ENCODE measurements around the gene CAMTA1.

DNA sequence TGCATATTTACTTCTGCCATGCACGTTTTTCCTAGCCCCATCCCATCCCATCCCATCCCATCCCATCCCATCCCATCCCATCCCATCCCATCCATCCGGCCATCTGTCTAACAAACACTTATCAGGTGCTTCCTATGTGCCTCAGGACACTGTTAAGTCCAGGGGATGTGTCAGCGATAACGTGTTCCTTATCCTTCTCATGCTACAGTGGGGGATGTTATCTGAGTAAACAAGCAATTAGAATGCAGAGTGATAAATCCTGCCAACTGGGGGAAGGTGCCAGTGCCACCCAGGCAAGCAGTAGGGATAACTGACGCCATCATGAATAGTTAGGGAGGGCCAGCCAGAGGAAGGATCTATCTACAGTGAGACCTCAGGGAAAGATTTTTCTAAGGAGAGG lies 304.2 kb downstream of the CAMTA1 start:
- TF ChIP-seq, protein P1, sequence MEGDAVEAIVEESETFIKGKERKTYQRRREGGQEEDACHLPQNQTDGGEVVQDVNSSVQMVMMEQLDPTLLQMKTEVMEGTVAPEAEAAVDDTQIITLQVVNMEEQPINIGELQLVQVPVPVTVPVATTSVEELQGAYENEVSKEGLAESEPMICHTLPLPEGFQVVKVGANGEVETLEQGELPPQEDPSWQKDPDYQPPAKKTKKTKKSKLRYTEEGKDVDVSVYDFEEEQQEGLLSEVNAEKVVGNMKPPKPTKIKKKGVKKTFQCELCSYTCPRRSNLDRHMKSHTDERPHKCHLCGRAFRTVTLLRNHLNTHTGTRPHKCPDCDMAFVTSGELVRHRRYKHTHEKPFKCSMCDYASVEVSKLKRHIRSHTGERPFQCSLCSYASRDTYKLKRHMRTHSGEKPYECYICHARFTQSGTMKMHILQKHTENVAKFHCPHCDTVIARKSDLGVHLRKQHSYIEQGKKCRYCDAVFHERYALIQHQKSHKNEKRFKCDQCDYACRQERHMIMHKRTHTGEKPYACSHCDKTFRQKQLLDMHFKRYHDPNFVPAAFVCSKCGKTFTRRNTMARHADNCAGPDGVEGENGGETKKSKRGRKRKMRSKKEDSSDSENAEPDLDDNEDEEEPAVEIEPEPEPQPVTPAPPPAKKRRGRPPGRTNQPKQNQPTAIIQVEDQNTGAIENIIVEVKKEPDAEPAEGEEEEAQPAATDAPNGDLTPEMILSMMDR (IDR thresholded peaks at IDR 0.05) = no peak
- TF ChIP-seq, protein P2, sequence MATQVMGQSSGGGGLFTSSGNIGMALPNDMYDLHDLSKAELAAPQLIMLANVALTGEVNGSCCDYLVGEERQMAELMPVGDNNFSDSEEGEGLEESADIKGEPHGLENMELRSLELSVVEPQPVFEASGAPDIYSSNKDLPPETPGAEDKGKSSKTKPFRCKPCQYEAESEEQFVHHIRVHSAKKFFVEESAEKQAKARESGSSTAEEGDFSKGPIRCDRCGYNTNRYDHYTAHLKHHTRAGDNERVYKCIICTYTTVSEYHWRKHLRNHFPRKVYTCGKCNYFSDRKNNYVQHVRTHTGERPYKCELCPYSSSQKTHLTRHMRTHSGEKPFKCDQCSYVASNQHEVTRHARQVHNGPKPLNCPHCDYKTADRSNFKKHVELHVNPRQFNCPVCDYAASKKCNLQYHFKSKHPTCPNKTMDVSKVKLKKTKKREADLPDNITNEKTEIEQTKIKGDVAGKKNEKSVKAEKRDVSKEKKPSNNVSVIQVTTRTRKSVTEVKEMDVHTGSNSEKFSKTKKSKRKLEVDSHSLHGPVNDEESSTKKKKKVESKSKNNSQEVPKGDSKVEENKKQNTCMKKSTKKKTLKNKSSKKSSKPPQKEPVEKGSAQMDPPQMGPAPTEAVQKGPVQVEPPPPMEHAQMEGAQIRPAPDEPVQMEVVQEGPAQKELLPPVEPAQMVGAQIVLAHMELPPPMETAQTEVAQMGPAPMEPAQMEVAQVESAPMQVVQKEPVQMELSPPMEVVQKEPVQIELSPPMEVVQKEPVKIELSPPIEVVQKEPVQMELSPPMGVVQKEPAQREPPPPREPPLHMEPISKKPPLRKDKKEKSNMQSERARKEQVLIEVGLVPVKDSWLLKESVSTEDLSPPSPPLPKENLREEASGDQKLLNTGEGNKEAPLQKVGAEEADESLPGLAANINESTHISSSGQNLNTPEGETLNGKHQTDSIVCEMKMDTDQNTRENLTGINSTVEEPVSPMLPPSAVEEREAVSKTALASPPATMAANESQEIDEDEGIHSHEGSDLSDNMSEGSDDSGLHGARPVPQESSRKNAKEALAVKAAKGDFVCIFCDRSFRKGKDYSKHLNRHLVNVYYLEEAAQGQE (IDR thresholded peaks at IDR 0.05; ENCODE audit: insufficient read depth in 1 of 2, low read depth in 2 of 2, low read length in 1 of 2) = no peak
